ENCODE measurements around the gene ZBTB7C. TPM values are rescaled to one million over a fixed set of nuclear protein-coding genes. Genes with fewer than 3 reads are reported as not detected.

ZBTB7C gene
- total and polyA plus RNA-seq, 8 donors: 3.0 to 47.8 (median 19.3) TPM

DNA sequence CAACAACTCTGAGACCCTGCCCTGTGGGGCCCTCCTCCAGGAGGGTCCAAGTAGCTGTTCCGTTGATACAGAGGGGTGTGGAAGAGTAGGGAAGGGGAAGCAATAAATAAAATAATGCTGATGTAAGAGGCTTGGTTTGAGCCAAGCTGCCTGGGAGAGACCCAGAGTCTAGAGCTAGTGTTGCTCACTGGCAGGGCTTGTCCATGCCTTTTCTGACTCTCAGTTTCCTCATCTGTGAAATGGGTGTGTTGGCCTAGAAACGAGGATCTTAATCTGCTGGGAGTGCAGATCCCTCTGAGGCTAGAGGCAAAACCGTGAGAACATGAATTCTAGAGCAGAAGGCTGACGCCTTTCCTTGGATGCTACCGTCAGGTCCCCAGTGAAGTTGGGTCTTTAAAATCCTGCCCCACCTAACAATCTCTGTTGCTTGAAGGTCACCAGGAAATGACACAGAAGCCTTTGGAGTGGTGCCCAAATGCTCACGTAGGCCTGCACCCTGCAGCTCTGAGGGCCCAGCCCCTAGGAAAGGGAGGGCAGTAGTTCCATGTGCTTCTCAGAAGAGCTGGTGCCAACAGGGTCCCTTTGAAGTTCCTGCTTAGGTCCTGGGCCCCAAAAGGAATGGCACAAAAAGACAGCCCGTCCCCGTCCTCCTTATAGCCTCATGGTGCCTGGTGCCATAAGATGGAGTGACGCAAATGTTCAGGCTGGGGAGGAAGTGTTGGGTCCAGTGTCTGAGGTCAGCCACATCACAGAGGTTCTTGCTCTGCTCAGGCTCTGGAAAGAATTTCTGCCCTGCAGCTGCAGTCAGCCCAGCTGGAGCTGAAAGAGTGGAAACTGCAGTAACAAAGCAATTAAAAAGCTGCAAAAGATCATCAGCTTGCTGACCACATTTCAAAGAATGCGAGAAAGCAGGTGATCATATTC lies 405.5 kb downstream of the ZBTB7C start:
- Histone ChIP-seq H3K36me3 (no peaks in the 10 kb centered on the region), H3K9me3 (no peaks in the 10 kb centered on the region), H3K4me1 (peaks cover 9 to 24% (median 9%) of the 10 kb centered on the region in 4 donors), H3K27ac (peak overlapping the region in 4 of 5 donors; percentile 17 to 60 (median 36)), H3K4me3 (no peak overlapping the region), H3K27me3 (peaks cover 0 to 5% (median 0%) of the 10 kb centered on the region in 3 donors)
- DNase-seq: peak; percentile 52 to 72
- intact Hi-C loops (cut with DNase I; ENCODE audit: low total_unique reads): no loop called here
- 57 to 64% (median 61%) methylated on average over 9 to 10 of the region's 10 CpGs for WGBS, 5 donors
- TF ChIP-seq, protein P1, sequence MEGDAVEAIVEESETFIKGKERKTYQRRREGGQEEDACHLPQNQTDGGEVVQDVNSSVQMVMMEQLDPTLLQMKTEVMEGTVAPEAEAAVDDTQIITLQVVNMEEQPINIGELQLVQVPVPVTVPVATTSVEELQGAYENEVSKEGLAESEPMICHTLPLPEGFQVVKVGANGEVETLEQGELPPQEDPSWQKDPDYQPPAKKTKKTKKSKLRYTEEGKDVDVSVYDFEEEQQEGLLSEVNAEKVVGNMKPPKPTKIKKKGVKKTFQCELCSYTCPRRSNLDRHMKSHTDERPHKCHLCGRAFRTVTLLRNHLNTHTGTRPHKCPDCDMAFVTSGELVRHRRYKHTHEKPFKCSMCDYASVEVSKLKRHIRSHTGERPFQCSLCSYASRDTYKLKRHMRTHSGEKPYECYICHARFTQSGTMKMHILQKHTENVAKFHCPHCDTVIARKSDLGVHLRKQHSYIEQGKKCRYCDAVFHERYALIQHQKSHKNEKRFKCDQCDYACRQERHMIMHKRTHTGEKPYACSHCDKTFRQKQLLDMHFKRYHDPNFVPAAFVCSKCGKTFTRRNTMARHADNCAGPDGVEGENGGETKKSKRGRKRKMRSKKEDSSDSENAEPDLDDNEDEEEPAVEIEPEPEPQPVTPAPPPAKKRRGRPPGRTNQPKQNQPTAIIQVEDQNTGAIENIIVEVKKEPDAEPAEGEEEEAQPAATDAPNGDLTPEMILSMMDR (IDR thresholded peaks at IDR 0.05): no peak
- TF ChIP-seq POLR2AphosphoS5 (IDR thresholded peaks at IDR 0.05) (no peak), EP300 (IDR thresholded peaks at IDR 0.05) (no peak), POLR2A (IDR thresholded peaks at IDR 0.05) (no peak)

DNA sequence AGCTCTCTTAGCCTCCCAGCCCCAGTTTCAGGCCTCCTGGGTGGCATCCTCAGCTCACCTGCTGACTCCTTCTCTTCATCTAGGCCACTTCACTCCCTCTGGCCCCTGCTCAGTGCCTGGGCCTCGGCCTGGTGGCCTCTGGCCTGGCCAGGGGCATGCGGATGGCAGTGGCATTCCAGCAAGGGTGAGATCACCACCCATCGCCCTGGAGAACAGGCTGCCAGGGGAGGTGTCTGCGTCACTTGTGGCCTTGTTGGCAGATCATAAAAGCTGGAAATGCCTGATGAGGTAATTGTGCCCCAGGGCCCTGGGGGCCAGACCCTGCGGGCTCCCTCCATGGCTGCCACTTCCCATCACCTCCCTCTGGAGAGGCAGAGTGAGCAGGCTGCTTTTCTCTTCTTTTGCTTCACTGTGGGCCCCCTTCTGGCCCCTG lies 406.2 kb downstream of the ZBTB7C start:
- 35 to 56% (median 45%) methylated on average over 5 of the region's 5 CpGs for WGBS, 5 donors
- H3K27ac ChIP-seq: peak overlapping the region in 4 of 5 donors; percentile 17 to 60 (median 36)

DNA sequence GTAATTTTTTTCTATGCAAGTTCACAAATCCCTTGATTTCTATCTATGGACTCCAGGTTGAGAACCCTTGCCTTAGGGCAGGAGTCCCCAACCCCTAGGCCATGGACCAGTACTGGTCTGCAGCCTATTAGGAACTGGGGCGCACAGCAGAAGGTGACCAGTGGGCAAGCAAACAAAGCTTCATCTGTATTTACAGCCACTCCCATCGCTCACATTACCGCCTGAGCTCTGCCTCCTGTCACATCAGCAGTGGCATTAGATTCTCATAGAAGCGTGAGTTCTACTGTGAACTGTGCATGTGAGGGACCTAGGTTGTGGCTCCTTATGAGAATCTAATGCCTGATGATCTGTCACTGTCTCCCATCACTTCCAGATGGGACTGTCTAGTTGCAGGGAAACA lies 408.5 kb downstream of the ZBTB7C start:
- no peak overlapping the region for H3K4me3 ChIP-seq
- no peaks in the 10 kb centered on the region for H3K27me3 ChIP-seq
- DNase-seq: no peak
- no peak for TF ChIP-seq POLR2AphosphoS5 (IDR thresholded peaks at IDR 0.05)
- TF ChIP-seq EP300 (IDR thresholded peaks at IDR 0.05): no peak
- no peak for TF ChIP-seq POLR2A (IDR thresholded peaks at IDR 0.05)
- TF ChIP-seq, protein P1 (IDR thresholded peaks at IDR 0.05): no peak
- H3K36me3 ChIP-seq: no peaks in the 10 kb centered on the region
- peaks cover 0 to 11% (median 11%) of the 10 kb centered on the region in 4 donors for H3K9me3 ChIP-seq
- 37 to 67% (median 64%) methylated on average over 4 of the region's 4 CpGs for WGBS, 5 donors
- H3K4me1 ChIP-seq: peaks cover 0 to 12% (median 4%) of the 10 kb centered on the region in 4 donors
- no peak overlapping the region for H3K27ac ChIP-seq
- intact Hi-C loops (cut with DNase I; ENCODE audit: low total_unique reads): no loop called here

More for the DNA sequence above, 406.2 kb downstream of the ZBTB7C start:
- Histone ChIP-seq H3K27me3 (peaks cover 0 to 5% (median 0%) of the 10 kb centered on the region in 3 donors), H3K4me1 (peaks cover 3 to 18% (median 6%) of the 10 kb centered on the region in 4 donors), H3K9me3 (no peaks in the 10 kb centered on the region), H3K4me3 (no peak overlapping the region), H3K36me3 (no peaks in the 10 kb centered on the region)
- intact Hi-C loops (cut with DNase I; ENCODE audit: low total_unique reads): no loop called here
- TF ChIP-seq POLR2AphosphoS5 (IDR thresholded peaks at IDR 0.05): no peak
- TF ChIP-seq, protein P1 (IDR thresholded peaks at IDR 0.05): no peak
- no peak for TF ChIP-seq EP300 (IDR thresholded peaks at IDR 0.05)
- no peak for TF ChIP-seq POLR2A (IDR thresholded peaks at IDR 0.05)
- DNase-seq: peak; percentile 28 to 51

DNA sequence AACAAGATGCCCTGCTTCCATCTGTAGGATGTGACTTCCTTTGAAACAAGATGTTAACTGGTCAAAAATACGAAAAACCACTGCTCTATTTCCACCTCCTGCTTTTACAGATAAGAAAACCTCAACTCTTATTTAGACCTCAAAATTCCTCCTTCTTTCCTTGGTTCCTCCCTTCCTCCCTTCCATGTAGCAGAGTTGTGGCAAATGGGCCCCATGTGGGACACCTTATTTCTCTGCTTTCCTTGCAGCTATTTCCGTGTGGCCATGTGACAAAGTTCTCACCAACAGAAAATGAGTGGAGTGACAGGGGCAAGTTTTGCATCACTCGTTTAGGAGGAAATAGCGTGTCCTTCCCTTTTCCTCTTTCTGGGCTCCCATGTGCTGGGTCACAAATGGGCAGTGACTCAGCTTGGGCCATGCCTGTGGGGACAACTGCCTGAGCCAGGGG lies 409.4 kb downstream of the ZBTB7C start:
- H3K9me3 ChIP-seq: peaks cover 0 to 11% (median 11%) of the 10 kb centered on the region in 4 donors
- H3K27me3 ChIP-seq: no peaks in the 10 kb centered on the region
- H3K36me3 ChIP-seq: no peaks in the 10 kb centered on the region
- no peak for DNase-seq
- intact Hi-C loops (cut with DNase I; ENCODE audit: low total_unique reads): no loop called here
- H3K4me1 ChIP-seq: peaks cover 0 to 12% (median 4%) of the 10 kb centered on the region in 4 donors
- WGBS, 5 donors: 58 to 83% (median 75%) methylated on average over 4 of the region's 4 CpGs
- H3K4me3 ChIP-seq: no peak overlapping the region
- TF ChIP-seq EP300 (IDR thresholded peaks at IDR 0.05) (no peak), POLR2A (IDR thresholded peaks at IDR 0.05) (no peak), POLR2AphosphoS5 (IDR thresholded peaks at IDR 0.05) (no peak)
- TF ChIP-seq, protein P1 (IDR thresholded peaks at IDR 0.05): no peak
- no peak overlapping the region for H3K27ac ChIP-seq
